GM18951 (cell line): Measurements from ENCODE around the gene EFCAB8.

Source experiments
- POLR2A ChIP-seq: IDR thresholded peaks from 4 replicates; pipeline ENCODE4 v1.6.1; 2011; ENCODE audit warnings: mild to moderate bottlenecking; ENCODE audit not compliant: insufficient read length, insufficient read depth; ENCODE audit errors: extremely low read depth
- in situ Hi-C: fragments of 300-500 bp; cut with MboI; formaldehyde crosslinking; loops from one replicate; pipeline ENCODE4 v1.12.0; 2022; ENCODE audit warnings: low sequenced_read_pairs, mixed read lengths, inconsistent platforms; ENCODE audit not compliant: unreplicated experiment

EFCAB8 gene

DNA sequence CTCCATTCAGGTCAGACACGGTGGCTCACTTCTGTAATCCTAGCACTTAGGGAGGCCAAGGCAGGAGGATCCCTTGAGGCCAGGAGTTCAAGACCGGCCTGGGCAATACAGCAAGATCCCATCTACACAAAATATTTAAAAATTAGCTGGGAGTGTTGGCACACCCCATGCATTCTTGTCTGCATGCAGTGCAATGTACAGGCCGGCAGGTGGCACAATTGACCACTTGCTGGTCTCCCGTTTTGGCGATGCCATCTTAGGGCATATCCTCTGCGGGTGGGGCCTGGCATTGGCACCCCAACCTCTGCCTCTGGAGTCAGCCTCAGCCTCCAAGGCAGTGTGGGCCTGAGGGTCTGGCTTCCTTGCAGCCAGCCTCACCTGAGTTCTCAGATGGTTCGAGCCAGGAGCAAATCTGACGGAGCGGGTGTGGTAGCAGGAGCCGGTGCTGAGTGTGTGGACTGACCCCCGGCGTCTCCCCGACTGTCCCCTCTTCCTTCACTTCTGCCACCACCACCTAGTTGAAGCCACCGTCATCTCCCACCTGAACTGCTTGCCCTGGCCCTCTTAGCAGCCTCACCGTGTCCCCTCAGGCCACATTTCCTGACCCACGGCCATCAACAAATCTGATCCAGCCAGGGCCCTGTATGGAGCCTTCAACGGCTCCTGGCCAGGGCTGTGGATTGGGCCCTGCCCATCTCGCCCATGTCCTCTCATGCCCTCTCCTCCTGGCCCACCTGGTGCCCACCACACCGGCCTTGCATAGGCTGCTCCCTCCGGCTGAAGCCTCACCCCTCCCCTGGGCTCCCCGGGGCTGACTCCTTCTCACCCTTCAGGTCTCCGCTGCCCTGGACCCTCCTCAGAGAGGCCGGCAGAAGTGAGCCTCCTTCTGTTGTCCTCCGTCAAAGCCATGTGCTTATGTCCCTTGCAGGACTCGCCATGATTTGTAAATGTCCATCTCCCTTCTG is 44.0 kb downstream of the EFCAB8 start:
- no peak for TF ChIP-seq POLR2A
- in situ Hi-C loops = loop anchor here (10.0 kb wide), 1 partner anchor 192 kb away; no protein-coding TSS in a partner anchor

DNA sequence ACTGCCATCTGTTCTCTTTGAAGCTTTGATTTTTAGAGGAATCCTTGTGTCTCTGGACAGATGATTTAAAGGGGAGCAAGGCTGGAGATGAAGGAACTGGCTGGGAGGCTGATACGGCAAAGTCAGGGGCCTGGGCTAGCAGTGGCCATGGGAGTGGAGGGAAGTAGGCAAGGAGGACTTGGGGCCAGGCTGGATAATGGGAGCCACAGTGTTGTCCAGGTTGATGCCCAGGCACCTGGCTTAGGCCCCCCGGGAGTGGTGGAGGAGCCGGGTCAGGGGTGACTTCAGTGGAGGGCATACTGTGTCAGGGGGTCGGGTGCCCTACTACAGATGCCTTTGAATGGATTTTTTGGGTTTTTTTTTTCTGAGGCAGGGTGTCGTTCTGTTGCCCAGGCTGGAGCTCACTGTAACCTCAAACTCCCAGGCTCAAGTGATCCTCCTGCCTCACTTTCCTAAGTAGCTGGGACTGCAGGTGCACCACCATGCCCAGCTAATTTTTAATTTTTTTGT is 45.0 kb downstream of the EFCAB8 start:
- no peak for TF ChIP-seq POLR2A
- in situ Hi-C loops = loop anchor here (10.0 kb wide), 1 partner anchor 191 kb away; no protein-coding TSS in a partner anchor

DNA sequence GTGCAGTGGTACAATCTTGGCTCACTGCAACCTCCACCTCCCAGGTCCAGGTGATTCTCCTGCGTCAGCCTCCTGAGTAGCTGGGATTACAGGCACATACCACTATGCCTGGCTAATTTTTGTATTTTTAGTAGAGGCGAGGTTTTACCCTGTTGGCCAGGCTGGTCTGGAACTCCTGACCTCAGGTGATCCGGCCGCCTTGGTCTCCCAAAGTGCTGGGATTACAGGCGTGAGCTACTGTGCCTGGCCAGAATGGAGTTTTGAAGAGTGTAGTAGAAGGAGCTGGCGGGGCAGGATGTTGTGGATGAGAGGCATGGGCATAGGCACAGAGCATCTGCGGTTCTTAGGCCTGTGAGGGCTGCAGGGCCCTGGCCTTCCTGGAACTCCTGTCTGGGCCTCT is 46.0 kb downstream of the EFCAB8 start:
- in situ Hi-C loops = loop anchor here (10.0 kb wide), 1 partner anchor 190 kb away; no protein-coding TSS in a partner anchor

DNA sequence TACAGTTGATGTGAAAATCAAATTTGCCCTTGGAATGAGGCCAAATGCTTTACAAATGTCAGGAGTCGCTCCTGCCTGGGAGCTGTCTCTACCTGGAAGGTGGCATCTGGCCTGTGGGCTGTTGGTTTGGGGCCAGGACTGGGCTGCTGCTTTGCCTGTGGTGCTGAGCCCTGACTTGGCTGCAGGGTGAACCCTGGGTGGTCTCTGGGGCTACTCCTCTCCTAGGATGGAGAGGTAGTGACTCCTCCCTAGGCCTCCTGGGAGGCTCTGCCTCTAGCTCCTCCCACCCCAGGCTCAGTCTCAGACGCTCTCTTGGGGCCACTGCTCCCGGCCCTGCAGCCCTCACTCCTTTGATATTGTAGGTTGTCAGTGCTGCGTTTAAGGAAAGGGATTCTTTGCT is 47.5 kb downstream of the EFCAB8 start:
- no peak for TF ChIP-seq POLR2A
- in situ Hi-C loops = loop anchor here (10.0 kb wide), 1 partner anchor 189 kb away; no protein-coding TSS in a partner anchor

DNA sequence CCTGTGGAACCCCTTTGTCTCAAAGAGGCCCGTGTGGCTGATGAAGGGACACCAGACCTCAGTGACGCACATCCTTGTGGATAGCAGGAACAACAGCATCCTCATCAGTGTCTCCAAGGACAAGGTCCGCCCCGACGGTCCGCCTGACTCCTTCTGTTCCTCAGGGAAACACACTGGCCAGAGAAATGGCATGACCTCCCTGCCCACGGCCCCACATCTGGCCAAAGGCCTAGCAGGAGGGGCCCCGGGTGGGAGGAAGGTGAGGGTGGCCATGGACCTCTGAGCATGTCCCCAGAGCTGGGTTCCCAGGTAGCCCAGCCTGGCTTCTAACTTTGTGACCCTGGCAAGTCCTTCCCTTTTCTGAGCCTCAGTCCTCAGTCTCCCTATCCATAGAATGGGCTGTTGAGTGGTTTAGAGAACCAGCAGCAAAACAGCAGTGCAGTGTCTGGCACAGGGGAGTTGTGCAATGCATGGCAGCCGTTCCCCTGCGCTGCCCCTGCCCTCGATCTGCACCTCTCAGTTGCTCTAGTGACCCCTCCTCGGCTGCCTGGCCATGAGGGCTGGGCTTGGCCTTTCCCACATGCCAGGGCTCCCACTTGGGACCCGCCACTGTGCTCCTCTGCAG is 48.3 kb downstream of the EFCAB8 start:
- in situ Hi-C loops = loop anchor here (10.0 kb wide), 1 partner anchor 188 kb away; no protein-coding TSS in a partner anchor

DNA sequence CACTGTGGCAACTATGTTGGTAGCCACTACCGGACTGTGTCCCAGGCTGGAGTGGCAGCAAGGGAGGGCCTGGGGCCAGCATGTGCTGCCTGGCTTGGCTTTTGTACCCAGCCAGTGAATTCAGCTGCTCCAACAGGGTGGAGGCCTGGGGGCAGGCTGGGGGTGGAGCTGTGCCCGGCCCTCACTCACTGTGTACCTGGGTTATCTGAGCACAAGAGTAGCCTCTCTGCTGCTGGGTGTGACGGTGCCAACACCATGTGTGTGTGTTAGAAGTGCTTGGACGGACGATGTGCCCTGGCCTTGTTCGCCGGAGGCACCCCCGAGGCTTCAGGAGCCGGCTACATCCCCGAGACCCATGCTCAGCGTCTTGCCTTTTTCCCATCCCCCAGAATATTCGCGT is 49.2 kb downstream of the EFCAB8 start:
- in situ Hi-C loops = loop anchor here (10.0 kb wide), 1 partner anchor 187 kb away; no protein-coding TSS in a partner anchor
- TF ChIP-seq POLR2A = no peak

More for the DNA sequence above, 48.3 kb downstream of the EFCAB8 start:
- TF ChIP-seq POLR2A = no peak

DNA sequence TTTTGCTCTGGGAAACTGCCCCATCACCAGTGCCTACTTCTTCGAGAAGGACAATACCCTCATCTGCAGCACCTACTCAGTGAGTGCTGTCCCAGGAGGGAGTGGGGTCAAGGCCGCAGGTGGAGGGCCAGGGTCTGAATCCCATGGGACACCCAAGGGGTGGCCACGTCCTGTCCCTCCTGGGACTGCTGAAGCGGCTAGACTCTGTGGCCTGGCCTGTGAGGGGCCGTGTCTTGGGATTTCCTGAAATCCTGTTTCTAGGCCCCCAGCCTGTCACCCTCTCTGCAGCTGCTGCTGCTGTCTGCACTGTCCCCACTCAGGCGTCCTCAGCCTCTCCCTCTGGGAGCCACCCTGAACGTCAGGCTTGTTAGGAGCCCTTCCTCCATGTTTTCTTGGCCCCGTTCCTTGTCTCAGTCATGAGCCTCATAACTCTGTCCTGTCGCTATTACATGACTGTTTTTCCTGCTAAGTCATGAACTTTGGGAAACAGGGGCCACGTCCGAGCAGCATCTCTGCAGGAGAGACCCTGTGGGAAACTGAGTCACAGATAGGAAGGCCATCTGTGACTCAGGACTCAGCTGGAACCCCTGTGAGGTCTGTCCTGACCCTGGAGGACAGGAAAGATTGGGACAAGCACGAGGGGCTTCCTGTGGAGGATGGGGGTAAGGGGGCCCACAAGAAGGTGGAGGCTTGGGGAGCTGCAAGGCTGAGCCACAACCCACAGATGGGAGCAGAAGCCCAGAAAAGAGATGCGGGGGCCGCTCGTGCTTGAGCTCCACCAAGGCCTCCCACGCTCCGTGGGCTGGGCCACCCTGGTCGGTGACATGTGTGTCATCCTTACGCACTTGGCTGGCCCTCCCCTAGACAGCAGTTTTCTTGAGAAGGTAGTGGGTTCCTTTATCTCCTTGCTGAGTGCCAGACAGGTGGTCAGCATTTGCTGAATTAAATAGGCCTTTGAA is 49.9 kb downstream of the EFCAB8 start:
- no peak for TF ChIP-seq POLR2A
- in situ Hi-C loops = loop anchor here (10.0 kb wide), 1 partner anchor 186 kb away; no protein-coding TSS in a partner anchor

DNA sequence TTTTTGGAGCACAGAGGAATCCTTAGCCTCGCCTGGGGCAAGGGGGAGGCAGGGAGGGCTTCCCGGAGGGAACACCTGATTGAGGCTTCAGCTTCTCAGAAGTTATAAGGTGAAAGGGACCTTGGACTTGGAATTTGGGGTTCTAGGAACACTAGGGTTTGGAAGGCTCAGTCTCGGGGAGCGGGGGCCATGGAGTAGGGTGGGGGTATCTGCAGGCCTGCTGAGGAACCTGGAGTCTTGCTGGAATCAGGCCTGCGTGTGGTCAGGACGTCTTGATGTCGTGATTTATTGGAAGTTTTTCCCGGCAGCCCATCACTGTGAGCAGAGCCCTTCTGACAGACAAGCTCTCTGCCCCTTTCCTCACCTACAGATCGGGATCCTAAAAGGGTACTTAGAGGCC is 50.7 kb downstream of the EFCAB8 start:
- in situ Hi-C loops = loop anchor here (10.0 kb wide), 1 partner anchor 185 kb away; no protein-coding TSS in a partner anchor
- no peak for TF ChIP-seq POLR2A

DNA sequence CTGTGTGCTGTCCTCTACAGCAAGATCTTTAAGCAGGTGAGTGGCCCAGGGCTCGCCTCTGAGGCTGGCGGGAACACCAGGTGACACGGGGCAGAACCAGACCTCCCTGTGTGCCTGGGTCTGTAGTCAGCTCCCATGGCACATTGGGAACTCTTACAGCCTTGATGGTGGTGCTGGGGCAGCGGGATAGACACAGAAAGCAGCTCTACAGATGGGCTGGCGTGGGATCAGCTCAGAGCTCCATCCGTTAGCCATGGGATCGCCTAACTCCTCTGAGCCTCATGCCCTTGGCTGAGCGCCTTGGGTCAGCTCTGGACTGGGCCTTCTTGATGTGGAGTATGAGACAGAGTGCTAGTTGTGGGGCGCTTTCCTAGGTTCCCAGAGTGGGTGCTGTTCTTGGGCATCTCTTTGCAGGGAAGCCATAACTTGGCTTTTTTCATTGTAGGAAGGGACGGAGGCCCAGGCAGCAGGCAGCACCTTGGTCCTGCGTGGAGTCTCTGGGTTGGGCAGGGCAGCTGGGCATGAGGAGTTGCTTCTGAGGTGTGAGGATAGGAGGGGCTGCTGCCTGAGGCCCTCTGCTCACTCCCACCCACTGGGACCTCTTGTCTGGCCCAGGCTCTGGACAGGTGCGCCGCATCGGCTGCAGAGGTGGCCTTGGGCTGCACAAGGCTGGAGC is 51.3 kb downstream of the EFCAB8 start:
- no peak for TF ChIP-seq POLR2A
- in situ Hi-C loops = loop anchor here (10.0 kb wide), 1 partner anchor 185 kb away; no protein-coding TSS in a partner anchor

DNA sequence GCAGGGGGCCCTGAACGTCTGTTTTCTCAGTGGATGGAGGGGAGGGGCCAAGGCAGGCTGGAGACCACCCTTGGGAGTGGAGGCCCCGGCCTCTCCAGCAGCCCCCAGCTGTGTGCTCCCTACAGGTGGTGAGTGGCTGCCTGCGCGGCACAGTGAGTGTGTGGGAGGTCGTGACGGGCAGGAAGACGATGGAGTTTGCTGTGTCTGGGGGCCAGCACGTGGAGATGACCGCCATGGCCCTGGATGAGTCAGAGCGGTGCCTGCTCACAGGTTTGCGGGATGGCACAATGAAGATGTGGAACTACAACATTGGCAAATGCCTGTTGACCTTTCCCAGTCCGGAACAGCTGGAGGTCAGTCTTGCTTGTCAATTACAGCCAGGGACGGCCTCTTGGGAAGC is 52.6 kb downstream of the EFCAB8 start:
- TF ChIP-seq POLR2A = no peak
- in situ Hi-C loops = no loop called here

DNA sequence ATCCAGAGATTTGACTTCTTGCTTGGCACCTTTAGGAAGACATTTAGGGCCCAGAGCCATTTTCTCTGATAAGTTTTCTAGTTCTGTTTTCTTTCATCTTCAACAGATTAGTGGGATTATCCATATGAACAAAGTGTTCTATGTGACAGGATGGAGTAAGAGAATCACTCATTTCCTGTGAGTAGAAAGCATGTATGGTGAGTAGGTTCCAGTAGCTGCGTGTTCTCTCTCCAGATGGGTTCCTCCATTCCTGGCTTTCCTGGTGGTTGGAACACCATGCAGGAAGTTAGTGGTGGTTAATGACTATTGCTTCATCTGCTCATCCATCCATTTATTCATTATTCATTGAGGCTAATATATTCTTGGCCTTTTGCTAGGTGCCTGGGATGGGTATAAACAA is 54.0 kb downstream of the EFCAB8 start:
- TF ChIP-seq POLR2A = no peak
- in situ Hi-C loops = no loop called here

DNA sequence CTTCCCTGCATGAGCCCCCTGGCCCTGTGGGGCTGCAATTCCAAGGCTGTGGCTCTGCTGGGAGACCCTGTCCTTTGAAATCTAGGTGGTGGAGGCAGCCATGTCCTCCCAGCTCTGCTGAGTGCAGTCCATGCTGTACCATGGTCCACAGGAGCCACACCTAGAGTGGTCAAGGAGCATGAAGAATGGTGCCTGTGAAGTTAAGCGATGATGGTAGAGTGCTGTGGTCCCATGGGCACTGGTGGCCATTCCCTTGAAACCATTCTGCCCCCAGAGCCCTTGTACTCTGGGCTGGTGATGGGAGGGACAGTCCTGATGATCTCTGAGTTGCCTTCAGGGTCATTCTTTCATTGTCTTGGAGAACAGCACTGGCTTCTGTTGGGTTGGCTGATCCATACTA is 55.3 kb downstream of the EFCAB8 start:
- TF ChIP-seq POLR2A = no peak

More for the DNA sequence above, 55.3 kb downstream of the EFCAB8 start:
- in situ Hi-C loops = no loop called here
